ENCODE measurements around the gene GDF10.

The GDF10 gene

GRCh38 chr10:47330804-47331203, 30.8 kb downstream of the GDF10 start:
- no peak overlapping the region for H3K4me3 ChIP-seq
- no peaks in the 10 kb centered on the region for H3K4me1 ChIP-seq
- H3K9ac ChIP-seq, result no peak overlapping the region
- no peak for TF ChIP-seq Cebpa-rat (IDR thresholded peaks at IDR 0.05)
- H3K27ac ChIP-seq, result no peak overlapping the region
- H3K27me3 ChIP-seq, result no peaks in the 10 kb centered on the region
- H3K9me3 ChIP-seq, result no peaks in the 10 kb centered on the region
- H3K36me3 ChIP-seq, result no peaks in the 10 kb centered on the region
- no peak overlapping the region for H3K4me2 ChIP-seq
- H4K20me1 ChIP-seq, result no peaks in the 10 kb centered on the region

- no peak overlapping the region for H3K27ac ChIP-seq
- H3K9me3 ChIP-seq, result no peaks in the 10 kb centered on the region
- no peak overlapping the region for H3K9ac ChIP-seq
- no peaks in the 10 kb centered on the region for H3K27me3 ChIP-seq
- no peak for TF ChIP-seq Cebpa-rat (IDR thresholded peaks at IDR 0.05)
- H3K4me3 ChIP-seq, result no peak overlapping the region
- H4K20me1 ChIP-seq, result no peaks in the 10 kb centered on the region
- no peaks in the 10 kb centered on the region for H3K4me1 ChIP-seq
- no peak overlapping the region for H3K4me2 ChIP-seq
- no peaks in the 10 kb centered on the region for H3K36me3 ChIP-seq
Measured at GRCh38 chr10:47331491-47331890, 31.5 kb downstream of the GDF10 start.

GRCh38 chr10:47331954-47332353, 32.0 kb downstream of the GDF10 start:
- Histone ChIP-seq H3K9me3 (no peaks in the 10 kb centered on the region), H3K27me3 (no peaks in the 10 kb centered on the region), H3K9ac (no peak overlapping the region), H4K20me1 (no peaks in the 10 kb centered on the region), H3K36me3 (no peaks in the 10 kb centered on the region), H3K4me1 (no peaks in the 10 kb centered on the region), H3K27ac (no peak overlapping the region), H3K4me2 (no peak overlapping the region), H3K4me3 (no peak overlapping the region)
- no peak for TF ChIP-seq Cebpa-rat (IDR thresholded peaks at IDR 0.05)

- Histone ChIP-seq H3K4me2 (no peak overlapping the region), H3K4me3 (no peak overlapping the region), H3K36me3 (no peaks in the 10 kb centered on the region), H3K4me1 (no peaks in the 10 kb centered on the region), H3K27ac (no peak overlapping the region), H4K20me1 (no peaks in the 10 kb centered on the region), H3K27me3 (no peaks in the 10 kb centered on the region), H3K9ac (no peak overlapping the region), H3K9me3 (no peaks in the 10 kb centered on the region)
- TF ChIP-seq Cebpa-rat (IDR thresholded peaks at IDR 0.05), result no peak
Measured at GRCh38 chr10:47332371-47332770, 32.4 kb downstream of the GDF10 start.

- Histone ChIP-seq H3K4me2 (no peak overlapping the region), H3K4me1 (no peaks in the 10 kb centered on the region), H3K27ac (no peak overlapping the region), H3K9me3 (no peaks in the 10 kb centered on the region), H4K20me1 (no peaks in the 10 kb centered on the region), H3K36me3 (no peaks in the 10 kb centered on the region), H3K27me3 (no peaks in the 10 kb centered on the region), H3K4me3 (no peak overlapping the region), H3K9ac (no peak overlapping the region)
- TF ChIP-seq Cebpa-rat (IDR thresholded peaks at IDR 0.05), result no peak
Measured at GRCh38 chr10:47332946-47333345, 32.9 kb downstream of the GDF10 start.

GRCh38 chr10:47333532-47333931, 33.5 kb downstream of the GDF10 start:
- H3K9ac ChIP-seq, result no peak overlapping the region
- H4K20me1 ChIP-seq, result no peaks in the 10 kb centered on the region
- no peak for TF ChIP-seq Cebpa-rat (IDR thresholded peaks at IDR 0.05)
- no peak overlapping the region for H3K4me2 ChIP-seq
- H3K4me1 ChIP-seq, result no peaks in the 10 kb centered on the region
- H3K27ac ChIP-seq, result no peak overlapping the region
- H3K9me3 ChIP-seq, result no peaks in the 10 kb centered on the region
- no peaks in the 10 kb centered on the region for H3K27me3 ChIP-seq
- no peak overlapping the region for H3K4me3 ChIP-seq
- H3K36me3 ChIP-seq, result no peaks in the 10 kb centered on the region

- no peak overlapping the region for H3K4me3 ChIP-seq
- no peaks in the 10 kb centered on the region for H3K27me3 ChIP-seq
- no peaks in the 10 kb centered on the region for H3K4me1 ChIP-seq
- no peaks in the 10 kb centered on the region for H4K20me1 ChIP-seq
- no peak for TF ChIP-seq Cebpa-rat (IDR thresholded peaks at IDR 0.05)
- H3K4me2 ChIP-seq, result no peak overlapping the region
- H3K36me3 ChIP-seq, result no peaks in the 10 kb centered on the region
- no peak overlapping the region for H3K27ac ChIP-seq
- no peaks in the 10 kb centered on the region for H3K9me3 ChIP-seq
- no peak overlapping the region for H3K9ac ChIP-seq
Measured at GRCh38 chr10:47334466-47335295, 34.7 kb downstream of the GDF10 start.

GRCh38 chr10:47335906-47336305, 35.9 kb downstream of the GDF10 start:
- Histone ChIP-seq H3K27ac (no peak overlapping the region), H3K9me3 (no peaks in the 10 kb centered on the region), H3K4me2 (no peak overlapping the region), H3K4me3 (no peak overlapping the region), H3K9ac (no peak overlapping the region), H3K4me1 (peaks cover 8% of the 10 kb centered on the region), H3K27me3 (no peaks in the 10 kb centered on the region), H3K36me3 (no peaks in the 10 kb centered on the region), H4K20me1 (no peaks in the 10 kb centered on the region)
- no peak for TF ChIP-seq Cebpa-rat (IDR thresholded peaks at IDR 0.05)

- no peak for TF ChIP-seq Cebpa-rat (IDR thresholded peaks at IDR 0.05)
- Histone ChIP-seq H3K4me1 (peaks cover 8% of the 10 kb centered on the region), H3K36me3 (no peaks in the 10 kb centered on the region), H3K9me3 (no peaks in the 10 kb centered on the region), H3K4me3 (no peak overlapping the region), H3K27ac (no peak overlapping the region), H3K9ac (no peak overlapping the region), H3K4me2 (no peak overlapping the region), H3K27me3 (no peaks in the 10 kb centered on the region), H4K20me1 (no peaks in the 10 kb centered on the region)
Measured at GRCh38 chr10:47336387-47337134, 36.6 kb downstream of the GDF10 start.

GRCh38 chr10:47337310-47337709, 37.3 kb downstream of the GDF10 start:
- Histone ChIP-seq H4K20me1 (no peaks in the 10 kb centered on the region), H3K27me3 (no peaks in the 10 kb centered on the region), H3K4me1 (peaks cover 8% of the 10 kb centered on the region), H3K27ac (no peak overlapping the region), H3K9me3 (no peaks in the 10 kb centered on the region), H3K9ac (no peak overlapping the region), H3K4me2 (no peak overlapping the region), H3K4me3 (no peak overlapping the region), H3K36me3 (no peaks in the 10 kb centered on the region)
- TF ChIP-seq Cebpa-rat (IDR thresholded peaks at IDR 0.05), result no peak
